Measurements from ENCODE around the gene EVC.
"Not testable (repeated sequence)": the region's sequence is repeated elsewhere in the genome, so short reads cannot be mapped to it uniquely, and the experiment has no call there.

The EVC gene

DNA sequence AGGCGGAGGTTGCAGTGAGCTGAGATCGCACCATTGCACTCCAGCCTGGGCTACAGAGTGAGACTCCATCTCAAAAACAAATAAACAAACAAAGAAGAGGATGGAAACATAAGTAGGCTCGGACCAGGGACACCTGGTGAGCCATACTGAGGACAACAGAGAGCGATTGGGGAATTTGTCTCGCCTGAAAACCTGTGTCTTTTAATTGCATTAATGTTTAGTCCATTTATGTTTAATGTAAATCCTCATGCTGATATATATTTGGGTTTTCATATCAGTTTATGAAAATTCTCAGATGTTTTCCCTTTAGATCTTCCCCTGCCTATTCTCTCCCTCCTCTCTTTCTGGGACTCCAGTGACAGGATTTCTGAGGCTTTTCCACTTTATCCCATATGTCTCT is 84.6 kb downstream of the EVC start:
- DNase-seq: no peak

DNA sequence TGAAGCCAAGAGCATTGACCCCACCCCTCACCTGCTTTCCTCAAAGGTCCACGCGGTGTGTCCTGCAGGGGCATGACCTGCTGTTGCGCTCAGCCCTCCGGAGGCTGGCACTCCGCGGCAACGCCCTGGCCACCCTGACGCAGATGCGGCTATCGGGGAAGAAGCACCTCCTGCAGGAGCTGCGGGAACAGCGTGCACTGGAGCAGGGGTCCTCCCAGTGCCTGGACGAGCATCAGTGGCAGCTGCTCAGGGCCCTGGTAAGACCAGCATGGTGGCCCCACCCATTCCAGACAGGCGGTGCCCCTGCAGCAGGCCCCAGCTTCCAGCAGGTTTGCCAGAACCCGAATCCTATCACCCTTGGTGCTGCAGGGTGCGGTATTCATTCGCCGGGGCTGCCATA is 86.0 kb downstream of the EVC start:
- DNase-seq: no peak

DNA sequence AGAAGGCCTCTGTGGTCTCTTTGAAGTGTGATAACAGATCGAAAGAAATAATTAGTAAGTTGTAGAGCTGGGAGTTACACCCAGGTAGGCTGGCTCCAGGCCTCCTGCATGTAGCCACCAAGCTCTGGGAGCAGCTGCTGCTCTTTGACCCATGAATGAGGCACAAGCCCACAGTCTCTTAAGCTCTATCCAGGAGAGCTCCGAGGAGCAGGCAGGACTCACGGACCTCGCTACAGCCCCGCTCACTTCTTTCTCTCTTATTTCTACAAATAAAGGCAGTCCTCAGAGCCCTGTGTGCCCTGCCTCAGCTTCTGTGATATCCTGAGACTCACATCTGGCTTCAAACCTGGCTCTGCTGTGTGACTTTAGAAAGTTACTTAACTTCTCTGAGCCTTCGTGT is 86.9 kb downstream of the EVC start:
- no peak for DNase-seq

DNA sequence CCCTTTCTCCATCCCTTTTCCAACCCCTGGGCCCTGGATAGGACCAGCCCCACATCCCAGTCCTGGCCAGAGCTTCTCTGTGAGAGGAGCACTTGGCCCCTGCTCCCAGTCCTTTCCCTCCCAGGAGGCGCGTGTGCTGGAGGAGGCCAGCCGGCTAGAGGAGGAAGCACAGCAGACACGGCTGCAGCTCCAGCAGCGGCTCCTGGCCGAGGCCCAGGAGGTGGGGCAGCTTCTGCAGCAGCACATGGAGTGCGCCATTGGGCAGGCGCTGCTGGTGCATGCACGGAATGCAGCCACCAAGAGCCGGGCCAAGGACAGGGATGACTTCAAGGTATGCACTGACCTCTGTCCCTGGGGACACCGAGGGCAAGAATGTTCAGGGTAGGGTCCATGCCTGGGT is 87.5 kb downstream of the EVC start:
- DNase-seq: no peak

DNA sequence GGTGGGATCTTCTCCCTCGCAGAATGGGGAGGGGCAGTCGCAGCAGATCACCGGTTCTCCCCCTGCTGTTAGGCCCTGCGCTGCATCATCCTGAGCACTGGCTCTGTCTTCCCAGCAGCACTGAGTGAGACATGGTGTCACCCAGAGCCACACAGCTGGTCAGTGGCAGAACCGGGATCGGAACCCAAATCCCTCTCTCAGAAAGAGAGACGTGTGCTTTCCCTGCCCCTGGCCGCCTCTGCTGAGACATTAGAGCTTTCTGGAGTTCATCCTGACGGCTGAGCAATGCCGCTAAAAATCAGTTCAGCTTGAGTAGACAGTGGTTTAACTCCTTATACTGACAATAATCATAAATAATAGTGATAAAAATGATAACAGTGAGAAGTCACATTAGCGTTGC is 87.9 kb downstream of the EVC start:
- no peak for DNase-seq

DNA sequence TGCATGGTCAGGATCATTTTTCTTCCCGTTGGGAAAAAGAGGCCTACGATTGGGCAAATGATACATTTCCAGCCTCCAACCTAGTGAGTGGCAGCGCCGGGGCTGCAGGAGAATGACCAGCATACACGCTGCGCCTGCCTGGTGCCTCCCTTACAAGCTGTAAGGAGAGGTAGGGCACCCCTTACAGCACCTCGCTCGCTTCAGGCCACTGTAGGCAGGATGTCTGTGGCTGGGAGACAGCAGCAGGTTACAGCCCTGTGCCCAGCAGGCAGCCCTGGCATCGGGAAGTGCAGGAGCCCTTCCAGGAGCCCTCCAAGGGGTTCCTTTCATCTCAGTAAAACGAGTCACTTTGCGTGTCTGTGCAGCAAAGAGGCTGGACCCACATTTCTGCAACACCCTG is 88.4 kb downstream of the EVC start:
- DNase-seq: no peak

DNA sequence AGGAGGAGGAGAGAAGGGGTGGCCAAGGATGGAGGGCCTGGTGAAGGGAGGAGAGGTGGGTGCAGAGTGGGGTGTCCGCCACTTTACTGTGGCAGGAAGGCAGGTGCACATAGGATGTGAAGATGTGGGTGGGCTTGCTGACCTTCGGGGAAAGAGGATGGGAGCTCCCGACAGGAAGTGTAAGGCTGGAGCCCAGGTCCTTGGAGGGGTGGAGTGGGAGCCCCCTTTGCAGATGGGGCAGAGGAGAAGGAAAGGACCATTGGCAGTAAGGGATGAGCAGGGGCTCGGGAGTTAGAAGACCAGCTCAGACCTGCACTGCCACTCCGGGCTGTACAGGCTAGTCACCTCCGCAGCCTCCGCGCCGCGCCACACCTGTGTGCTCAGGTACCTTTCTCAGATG is 89.5 kb downstream of the EVC start:
- DNase-seq: no peak

DNA sequence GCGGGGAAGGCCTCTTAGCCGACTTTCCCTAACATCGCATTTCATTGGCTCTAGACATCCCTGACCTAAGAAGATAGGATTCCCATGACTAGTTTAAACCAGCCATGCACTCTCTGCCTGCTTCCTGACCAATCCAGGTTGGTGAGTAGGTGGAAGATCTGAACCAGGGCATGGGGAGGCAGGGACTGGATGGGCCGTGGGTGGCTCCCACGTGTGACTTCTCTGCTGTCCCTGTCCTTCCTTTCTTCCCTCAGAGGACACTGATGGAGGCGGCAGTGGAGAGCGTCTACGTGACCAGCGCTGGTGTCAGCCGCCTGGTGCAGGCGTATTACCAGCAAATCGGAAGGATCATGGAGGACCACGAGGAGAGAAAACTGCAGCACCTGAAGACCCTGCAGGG is 90.7 kb downstream of the EVC start:
- no peak for DNase-seq

DNA sequence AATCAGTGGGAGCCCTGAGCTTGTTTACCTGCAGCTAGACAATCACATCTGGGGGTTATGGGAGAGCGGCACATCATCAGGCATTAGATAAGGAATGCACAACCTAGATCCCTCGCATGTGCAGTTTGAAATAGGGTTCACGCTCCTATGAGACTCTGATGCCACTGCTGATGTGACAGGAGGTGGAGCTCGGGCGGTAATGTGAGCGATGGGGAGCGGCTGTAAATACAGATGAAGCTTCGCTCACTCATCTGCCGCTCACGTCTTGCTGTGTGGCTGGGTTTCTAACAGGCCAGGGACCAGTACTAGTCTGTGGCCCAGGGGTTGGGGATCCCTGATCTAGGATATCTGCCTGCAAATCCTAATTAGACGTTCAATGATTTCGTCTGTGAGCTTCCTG is 91.6 kb downstream of the EVC start:
- DNase-seq: no peak

DNA sequence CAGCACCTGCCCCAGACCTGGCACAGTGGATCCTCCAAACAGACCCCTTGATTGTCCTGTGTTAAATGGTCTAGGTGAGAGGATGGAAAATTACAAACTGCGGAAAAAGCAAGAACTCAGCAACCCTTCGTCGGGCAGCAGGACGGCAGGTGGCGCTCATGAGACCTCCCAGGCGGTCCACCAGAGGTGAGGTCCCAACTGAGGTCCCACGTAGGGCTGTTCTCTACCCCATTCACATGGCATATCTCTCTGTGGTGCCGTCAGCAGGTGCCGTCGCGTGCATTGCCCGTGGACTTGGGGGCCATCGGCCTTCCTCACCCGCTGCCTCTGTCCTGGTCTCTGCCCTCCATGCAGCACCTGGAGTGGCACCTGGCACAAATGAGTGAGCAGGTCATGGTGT is 93.7 kb downstream of the EVC start:
- peak; percentile 17 for DNase-seq

DNA sequence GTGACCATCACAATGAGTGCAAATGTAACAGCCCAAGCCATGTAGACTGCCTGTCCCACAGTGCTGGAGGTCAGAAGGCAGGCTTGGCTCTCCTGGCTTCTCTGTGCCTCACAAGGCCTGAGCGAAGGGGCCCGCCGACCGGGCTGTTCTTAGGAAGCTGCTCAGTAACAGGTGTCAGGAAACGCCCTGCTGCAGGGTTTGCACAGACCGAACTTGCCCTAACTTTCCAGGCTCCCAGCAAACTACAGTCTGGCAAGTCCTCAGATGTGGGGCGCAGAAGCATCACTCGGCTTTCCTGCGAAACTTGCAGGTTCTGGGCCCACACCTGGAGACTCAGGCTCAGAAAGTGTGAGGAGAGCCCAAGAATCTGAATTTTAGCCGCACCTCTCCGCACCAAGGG is 94.3 kb downstream of the EVC start:
- DNase-seq: no peak

DNA sequence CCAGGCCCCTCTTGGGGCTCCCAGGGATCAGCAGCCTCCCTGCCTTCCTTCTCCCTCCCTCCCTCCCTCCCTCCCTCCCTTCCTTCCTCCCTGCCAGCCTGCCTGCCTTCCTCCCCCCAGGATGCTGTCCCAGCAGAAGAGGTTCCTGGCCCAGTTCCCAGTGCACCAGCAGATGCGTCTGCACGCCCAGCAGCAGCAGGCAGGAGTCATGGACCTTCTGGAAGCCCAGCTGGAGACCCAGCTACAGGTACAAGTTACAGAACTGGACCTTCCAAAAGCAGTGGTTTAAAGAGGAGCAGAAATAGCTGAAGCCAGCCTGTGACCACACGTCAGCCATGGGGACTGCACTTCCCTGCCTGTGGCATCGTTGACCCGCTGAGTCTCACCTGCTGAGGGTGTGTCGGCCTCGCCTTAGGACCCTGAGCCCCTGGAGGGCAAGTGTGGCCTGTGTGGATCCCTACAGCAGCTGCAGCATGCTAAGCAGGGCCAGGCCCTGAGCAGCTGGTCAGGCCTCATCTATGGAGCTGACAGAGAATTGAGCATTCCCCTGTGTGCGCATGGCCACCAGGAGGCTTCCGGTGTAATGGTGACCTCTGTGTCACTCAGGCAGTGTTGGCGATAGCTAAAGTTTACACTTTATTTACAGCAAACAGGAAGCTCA is 97.2 kb downstream of the EVC start:
- DNase-seq: no peak

DNA sequence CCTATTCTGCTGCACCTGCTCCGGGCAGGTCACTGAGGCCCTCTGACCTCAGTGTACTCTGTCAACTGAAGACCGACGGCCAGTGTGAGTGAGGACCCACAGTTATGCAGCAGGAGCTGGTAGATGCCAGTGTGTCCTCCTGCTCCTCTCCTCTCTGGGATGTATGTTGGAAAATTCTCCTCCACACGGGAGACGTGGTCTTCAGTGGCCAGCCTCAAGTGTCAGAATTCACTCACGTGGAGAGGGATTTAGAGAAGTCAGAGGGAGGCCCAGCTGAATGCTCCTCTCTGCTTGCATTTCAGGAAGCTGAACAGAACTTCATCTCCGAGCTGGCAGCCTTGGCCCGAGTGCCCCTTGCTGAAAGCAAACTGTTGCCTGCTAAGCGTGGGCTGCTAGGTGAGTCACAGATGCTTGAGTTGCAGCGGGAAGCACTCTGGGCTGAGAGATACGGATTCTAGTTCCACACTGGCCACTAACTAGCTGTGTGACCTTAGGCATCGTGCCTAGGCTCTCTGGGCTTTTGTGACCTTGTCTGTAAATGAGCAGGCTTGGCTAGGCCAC is 98.3 kb downstream of the EVC start:
- no peak for DNase-seq

DNA sequence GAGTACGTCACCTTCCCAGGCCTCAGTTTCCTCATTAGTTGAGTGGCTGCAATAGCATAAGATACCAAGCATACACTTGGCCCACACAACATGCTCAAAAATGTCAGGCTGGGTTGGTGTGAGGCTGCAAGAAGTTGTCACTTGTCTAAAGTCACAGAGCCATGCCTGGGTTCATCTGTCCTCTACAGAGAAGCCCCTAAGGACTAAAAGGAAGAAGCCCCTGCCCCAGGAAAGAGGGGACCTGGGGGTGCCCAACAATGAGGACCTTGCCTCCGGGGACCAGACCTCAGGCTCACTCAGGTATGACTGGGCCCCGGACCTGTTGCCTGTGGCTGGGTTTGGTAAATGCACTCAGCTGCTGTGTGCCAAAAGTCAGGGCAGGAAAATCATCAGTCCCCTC is 99.2 kb downstream of the EVC start:
- DNase-seq: no peak

DNA sequence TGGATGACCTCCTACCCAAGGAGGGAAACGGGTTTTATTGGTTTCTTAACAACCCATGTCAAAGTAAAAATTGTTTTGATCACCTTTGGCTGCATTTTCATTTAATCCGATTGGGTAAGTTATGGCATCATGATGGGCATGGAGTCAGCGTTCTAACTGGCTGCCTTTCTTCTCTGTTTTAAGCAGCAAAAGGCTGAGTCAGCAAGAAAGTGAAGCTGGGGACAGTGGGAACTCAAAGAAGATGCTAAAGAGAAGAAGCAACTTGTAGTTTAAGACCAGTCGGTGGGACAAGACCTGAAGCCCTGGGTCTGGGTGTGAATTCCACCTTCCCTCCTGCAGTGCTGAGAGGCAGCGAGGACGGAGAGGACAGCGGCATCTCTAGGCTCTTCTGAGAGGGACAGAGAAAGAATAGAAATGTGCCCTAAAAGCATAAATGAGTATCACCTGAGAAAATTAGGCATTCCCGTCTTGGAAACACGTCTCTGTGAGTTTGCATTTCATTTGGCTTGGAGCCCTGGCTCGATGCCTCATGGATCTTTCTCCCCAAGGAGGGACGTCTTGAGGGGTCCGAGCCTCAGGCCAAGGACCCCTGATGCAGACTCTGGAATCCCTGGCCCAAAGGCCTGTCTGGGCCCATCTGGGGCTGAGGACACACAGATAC is 99.9 kb downstream of the EVC start:
- no peak for DNase-seq

DNA sequence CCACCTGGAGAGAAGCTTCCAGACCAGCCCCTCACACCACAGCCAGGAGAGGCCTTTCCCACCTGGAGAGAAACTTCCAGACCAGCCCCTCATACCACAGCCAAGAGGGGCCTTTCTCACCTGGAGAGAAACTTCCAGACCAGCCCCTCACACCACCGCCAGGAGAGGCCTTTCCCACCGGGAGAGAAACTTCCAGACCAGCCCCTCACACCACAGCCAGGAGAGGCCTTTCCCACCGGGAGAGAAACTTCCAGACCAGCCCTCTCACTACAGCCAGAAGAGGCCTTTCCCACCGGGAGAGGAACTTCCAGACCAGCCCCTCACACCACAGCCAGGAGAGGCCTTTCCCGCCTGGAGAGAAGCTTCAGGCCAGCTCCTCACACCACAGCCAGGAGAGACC is 101.1 kb downstream of the EVC start:
- DNase-seq: not testable (repeated sequence)

DNA sequence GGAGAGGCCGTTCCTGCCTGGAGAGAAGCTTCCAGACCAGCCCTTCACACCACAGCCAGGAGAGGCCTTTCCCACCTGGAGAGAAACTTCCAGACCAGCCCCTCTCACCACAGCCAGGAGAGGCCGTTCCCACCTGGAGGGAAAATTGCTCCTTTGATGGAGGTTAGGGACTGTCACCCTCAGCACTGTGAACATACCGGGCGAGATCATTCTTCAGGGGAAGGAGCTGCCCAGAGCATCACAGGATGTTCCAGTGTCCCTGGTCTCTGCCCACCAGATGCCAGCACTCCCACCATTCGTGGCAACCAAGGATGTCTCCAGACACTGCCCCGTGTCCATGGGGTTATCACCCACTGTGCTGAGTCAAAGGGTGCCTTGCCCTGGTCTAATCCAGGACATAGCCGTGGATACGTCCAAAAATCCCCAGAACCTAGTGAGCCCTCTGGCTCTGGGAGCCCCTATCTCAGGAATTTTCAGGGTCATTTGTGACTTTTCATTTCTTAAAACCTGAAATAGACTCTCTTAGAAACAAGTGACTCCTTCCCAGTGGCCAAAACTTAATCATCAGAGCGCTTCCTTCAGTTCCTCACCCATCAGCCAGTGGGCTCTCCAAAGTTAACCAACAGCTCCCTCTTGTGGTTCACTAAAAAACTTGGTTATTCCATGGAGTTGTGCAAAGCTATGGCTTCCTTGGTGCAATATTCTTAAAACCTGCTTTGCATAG is 101.7 kb downstream of the EVC start:
- no peak for DNase-seq

DNA sequence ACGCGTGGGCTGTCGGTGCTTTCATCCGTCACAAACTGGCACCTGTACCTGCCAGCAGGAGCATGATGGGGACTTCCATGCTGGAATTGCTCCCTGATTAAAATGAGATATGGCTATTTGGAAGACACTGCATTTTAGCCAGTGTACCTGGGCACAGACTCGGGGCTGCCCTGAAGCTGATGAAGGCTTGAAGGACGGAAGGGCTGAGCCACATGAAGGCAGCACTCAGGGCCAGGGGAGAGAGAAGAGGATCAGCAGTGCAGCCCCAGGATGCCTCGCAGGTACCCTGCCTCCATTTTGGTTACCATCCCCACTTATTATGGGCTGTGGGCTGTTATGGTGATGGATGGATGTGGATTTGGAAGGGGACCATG is 102.9 kb downstream of the EVC start:
- no peak for DNase-seq

DNA sequence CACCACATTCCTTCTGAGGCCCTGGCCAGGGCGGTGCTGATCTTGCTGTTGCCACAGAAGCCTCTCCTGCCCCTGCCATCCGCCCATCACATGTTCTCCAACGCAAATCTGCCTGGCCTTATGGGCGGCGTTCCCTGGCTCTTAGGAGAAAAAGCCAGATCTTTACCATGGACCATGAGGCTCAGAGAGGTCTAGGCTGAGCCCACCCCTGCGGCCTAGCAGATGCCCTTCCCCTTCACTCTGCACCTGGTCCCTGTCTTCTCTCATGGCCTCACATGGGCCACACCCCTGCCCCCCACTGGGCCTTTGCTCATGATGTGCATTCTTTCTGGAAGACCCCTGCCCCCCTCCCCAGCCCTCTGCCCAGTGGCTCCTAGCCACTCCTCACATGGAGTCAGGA is 103.4 kb downstream of the EVC start:
- DNase-seq: no peak

DNA sequence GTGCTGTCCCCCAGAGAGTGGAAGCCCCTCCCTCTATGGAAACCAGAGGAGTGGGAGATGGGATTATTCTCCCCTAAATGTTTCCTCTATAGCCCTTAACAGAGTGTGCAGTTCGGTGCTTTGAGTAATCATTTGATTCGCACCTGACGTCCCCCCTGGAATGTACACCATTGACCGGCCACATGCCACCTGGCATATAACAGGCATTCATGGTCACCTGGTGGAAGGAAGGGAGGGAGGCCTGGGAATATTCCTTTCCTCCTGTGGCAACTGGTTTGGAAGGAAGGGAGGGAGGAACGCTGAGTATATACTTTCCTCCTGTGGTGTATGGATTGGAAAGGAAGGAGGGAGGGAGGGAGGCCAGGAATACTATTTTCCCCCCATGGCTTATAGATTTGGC is 104.6 kb downstream of the EVC start:
- DNase-seq: no peak

DNA sequence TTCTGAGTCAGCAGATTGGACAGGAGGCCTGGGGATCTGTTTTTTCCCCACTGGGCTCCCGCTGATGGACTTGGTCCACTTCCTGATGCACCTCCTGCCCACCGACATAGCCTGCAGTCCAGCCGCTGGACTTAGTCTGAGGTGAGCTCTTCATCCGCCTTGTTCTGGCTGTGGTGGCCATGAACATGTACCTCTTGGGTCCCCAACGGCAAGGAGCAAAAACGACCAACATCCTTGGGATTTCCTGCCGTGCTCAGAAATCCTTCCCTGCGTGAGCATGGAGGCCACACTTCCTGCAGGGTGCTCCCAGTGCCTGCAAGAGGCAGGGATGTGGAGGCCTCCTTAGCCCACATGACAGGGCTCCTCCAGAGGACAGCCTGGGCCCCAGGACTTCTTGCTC is 105.1 kb downstream of the EVC start:
- DNase-seq: no peak

DNA sequence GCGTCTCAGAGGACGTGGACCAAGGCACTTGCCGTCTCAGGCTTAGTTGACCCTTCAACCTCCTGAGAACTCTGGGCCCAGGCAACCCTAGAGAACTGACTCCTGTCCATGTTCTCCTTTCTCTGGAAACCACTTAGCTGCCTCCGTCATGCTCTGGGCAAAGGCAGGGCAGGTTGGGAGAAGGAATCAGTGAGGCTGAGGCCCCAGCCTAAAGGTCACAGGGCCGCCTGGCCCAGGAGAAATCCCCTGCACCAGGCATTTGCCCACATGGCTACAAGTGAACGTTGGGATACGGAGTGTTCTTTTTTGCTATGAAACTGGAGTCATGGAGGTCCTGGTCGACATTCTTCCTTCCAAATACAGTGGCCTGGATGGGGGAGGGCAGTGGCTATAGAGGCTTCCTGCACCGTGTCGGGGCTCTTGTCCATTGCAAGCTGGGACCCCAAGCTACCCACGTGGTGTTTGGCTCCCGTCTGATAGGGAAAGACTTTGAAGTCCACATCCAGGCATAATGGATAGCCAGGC is 105.9 kb downstream of the EVC start:
- DNase-seq: no peak

DNA sequence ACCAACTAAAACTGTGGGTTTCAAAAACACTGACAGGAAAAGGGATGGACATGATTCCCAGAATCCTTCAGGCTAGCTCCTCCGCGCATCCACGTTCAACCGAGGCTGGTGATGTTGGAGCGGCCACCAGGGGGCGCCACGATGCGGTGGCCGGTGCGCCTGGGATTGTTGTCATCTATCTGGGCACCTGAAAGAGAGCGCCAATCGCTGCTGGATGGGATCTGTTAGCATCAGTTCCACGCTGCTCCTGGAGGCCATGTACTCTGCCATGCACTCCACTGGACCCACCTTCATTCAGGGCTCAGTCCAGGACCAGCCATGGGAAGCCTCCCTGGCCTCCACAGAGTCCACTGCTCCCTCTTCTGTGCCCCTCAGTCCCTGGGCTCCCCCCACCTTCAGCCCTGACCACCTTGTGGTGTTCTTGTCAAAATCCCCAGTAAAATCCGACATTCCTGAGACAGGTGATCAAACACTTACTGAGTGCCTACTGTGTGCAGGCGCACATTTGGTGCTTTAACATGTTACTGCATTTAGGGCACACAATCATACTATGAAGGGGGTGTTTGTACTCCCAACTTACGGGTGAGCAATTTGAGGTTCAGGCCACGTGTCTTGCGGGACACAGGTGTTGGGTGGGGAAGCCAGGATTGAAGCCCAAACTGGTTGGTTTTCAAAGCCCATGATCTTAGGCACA is 110.8 kb downstream of the EVC start:
- no peak for DNase-seq

All from NK-92 treated with Interleukin-12 subunit alpha and Interleukin-12 subunit beta, amount 100 ng/mL, for 24 hours (cell line).